Liver (tissue), 3 donors: ENCODE measurements around the gene ACADM.

ENCODE experiments used
- CTCF ChIP-seq: fragments of 150-350 bp; IDR thresholded peaks from 2 replicates; pipeline ENCODE4 v1.5.1; 2017; ENCODE audit warnings: improper control_type of control experiment, low read depth, low read length; ENCODE audit not compliant: missing input control
- FOXA1 ChIP-seq: IDR thresholded peaks from 2 replicates; pipeline ENCODE4 v1.6.1; 2016; ENCODE audit warnings: antibody characterized with exemption
- SP1 ChIP-seq: IDR thresholded peaks from 2 replicates; pipeline ENCODE4 v1.6.1; 2018; ENCODE audit warnings: antibody characterized with exemption, mild to moderate bottlenecking
- TF ChIP-seq, protein P1 (sequence below): IDR thresholded peaks from 2 replicates; pipeline ENCODE4 v1.6.1; 2016; ENCODE audit warnings: antibody characterized with exemption
- TF ChIP-seq, protein P2 (sequence below): IDR thresholded peaks from 2 replicates; pipeline ENCODE4 v1.6.1; 2016; ENCODE audit warnings: antibody characterized with exemption, mild to moderate bottlenecking
- donor health status: healthy.
- donor health status: healthy.

DNA sequence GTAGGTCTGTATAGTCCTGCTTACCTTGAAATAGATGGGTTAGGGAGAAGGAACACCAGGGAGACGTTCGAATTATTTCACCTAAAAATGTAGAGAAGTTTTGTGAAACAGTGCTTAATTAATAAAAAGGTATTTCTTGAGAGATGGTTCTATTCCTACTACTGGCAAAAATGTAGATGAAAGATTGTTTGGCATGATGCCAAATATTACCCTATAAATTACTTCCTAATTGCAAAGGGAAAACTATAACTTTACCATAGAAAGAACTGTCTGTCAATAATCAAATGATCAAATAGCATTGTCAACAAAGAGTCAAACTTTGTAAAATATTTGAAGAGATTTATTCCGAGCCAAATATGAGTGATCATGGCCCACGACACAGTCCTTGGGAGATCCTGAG, 4.2 kb upstream of the ACADM start:
- TF ChIP-seq FOXA1 (no peak), CTCF (no peak), SP1 (no peak)
- TF ChIP-seq, protein P1, sequence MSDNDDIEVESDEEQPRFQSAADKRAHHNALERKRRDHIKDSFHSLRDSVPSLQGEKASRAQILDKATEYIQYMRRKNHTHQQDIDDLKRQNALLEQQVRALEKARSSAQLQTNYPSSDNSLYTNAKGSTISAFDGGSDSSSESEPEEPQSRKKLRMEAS: no peak
- TF ChIP-seq, protein P2, sequence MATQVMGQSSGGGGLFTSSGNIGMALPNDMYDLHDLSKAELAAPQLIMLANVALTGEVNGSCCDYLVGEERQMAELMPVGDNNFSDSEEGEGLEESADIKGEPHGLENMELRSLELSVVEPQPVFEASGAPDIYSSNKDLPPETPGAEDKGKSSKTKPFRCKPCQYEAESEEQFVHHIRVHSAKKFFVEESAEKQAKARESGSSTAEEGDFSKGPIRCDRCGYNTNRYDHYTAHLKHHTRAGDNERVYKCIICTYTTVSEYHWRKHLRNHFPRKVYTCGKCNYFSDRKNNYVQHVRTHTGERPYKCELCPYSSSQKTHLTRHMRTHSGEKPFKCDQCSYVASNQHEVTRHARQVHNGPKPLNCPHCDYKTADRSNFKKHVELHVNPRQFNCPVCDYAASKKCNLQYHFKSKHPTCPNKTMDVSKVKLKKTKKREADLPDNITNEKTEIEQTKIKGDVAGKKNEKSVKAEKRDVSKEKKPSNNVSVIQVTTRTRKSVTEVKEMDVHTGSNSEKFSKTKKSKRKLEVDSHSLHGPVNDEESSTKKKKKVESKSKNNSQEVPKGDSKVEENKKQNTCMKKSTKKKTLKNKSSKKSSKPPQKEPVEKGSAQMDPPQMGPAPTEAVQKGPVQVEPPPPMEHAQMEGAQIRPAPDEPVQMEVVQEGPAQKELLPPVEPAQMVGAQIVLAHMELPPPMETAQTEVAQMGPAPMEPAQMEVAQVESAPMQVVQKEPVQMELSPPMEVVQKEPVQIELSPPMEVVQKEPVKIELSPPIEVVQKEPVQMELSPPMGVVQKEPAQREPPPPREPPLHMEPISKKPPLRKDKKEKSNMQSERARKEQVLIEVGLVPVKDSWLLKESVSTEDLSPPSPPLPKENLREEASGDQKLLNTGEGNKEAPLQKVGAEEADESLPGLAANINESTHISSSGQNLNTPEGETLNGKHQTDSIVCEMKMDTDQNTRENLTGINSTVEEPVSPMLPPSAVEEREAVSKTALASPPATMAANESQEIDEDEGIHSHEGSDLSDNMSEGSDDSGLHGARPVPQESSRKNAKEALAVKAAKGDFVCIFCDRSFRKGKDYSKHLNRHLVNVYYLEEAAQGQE: no peak
